ENCODE measurements around the gene RIPOR2. TPM values are rescaled to one million over a fixed set of nuclear protein-coding genes. Genes with fewer than 3 reads are reported as not detected.

The RIPOR2 gene
- total and polyA plus RNA-seq, 10 of the 15 experiments (the other 5 are each of a cell fraction or from before 2014, with no cell fraction given), result 22.2 to 48.2 (median 34.7) TPM

- FAIRE-seq (no peak), ATAC-seq (no peak), DNase-seq (ENCODE audit: low read depth, low spot score) (no peak)
- RAD21 ChIA-PET (ENCODE audit: unreplicated experiment), result interaction anchor here (1.5 kb wide), 1 partner anchor 14 kb away, joined by 7 read pairs; no protein-coding TSS in a partner anchor
- no peak overlapping the region for H3K9ac ChIP-seq (ENCODE audit: control insufficient read depth, insufficient read depth, low read length)
- CTCF ChIA-PET, result interaction anchor here (1.2 to 3.6 kb wide), 2 partner anchors 30 to 63 kb away, joined by 3 to 20 read pairs; no protein-coding TSS in a partner anchor
- POLR2A ChIA-PET, result no interaction called here
- BruUV-seq (replicated peaks), result no TSS peak
- H3K27me3 ChIP-seq (replicated peaks in 1 of 2; ENCODE audit: control insufficient read depth in 2 of 2, insufficient read depth in 2 of 2, low read length in 1 of 2), result no peaks in the 10 kb centered on the region
- peaks cover 8% of the 10 kb centered on the region for H3K4me1 ChIP-seq (ENCODE audit: control insufficient read depth, insufficient read depth, low read length)
- SMC1A ChIA-PET (ENCODE audit: uncharacterized antibody, unreplicated experiment), result interaction anchor here (2.4 to 3.0 kb wide), 5 partner anchors 11 to 30 kb away, joined by 7 to 17 read pairs (median 13); no protein-coding TSS in a partner anchor
- no peak overlapping the region for H3K4me2 ChIP-seq (ENCODE audit: control insufficient read depth, insufficient read depth)
- in situ Hi-C loops (cut with MboI) (no loop called here), intact Hi-C loops (cut with micrococcal nuclease; ENCODE audit: unreplicated experiment) (no loop called here)
- no peak overlapping the region for H3K27ac ChIP-seq (ENCODE audit: control insufficient read depth, insufficient read depth)
- no peaks in the 10 kb centered on the region for H3K79me2 ChIP-seq (ENCODE audit: control insufficient read depth, insufficient read depth, low read length)
- no peak overlapping the region for H2AFZ ChIP-seq (ENCODE audit: control insufficient read depth, low read depth, low read length)
- no peaks in the 10 kb centered on the region for H4K20me1 ChIP-seq (ENCODE audit: control insufficient read depth, insufficient read depth)
- TF ChIP-seq ZBTB4 (CRISPR knock-in tag; IDR thresholded peaks at IDR 0.05), result no peak
- TF ChIP-seq YY1 (IDR thresholded peaks at IDR 0.05; ENCODE audit: low read depth, low read length), result no peak
- no peak for TF ChIP-seq NR2C1 (IDR thresholded peaks at IDR 0.05)
- no peak for TF ChIP-seq E4F1 (IDR thresholded peaks at IDR 0.05; ENCODE audit: borderline replicate concordance, partially characterized antibody)
- TF ChIP-seq ZBED1 (IDR thresholded peaks at IDR 0.05; ENCODE audit: borderline replicate concordance), result no peak
- TF ChIP-seq CHD4 (IDR thresholded peaks at IDR 0.05), result no peak
- no peak for TF ChIP-seq SPI1 (IDR thresholded peaks at IDR 0.05; ENCODE audit: borderline replicate concordance, insufficient read depth, low read depth, low read length)
- 99% methylated on average over 6 of the region's 6 CpGs for WGBS (ENCODE audit: insufficient coverage, insufficient replicate concordance, low lambda C conversion rate, missing lambda C conversion rate)
- H3K36me3 ChIP-seq (ENCODE audit: control insufficient read depth in 2 of 2, insufficient read depth in 2 of 2, low read length in 1 of 2), result no peaks in the 10 kb centered on the region
- H3K4me3 ChIP-seq, result no peak overlapping the region
- no peaks in the 10 kb centered on the region; the same call in 2 of the 3 replicates for H3K9me3 ChIP-seq (replicated peaks; ENCODE audit: control insufficient read depth, insufficient read depth, low read length)
These were observed 28.3 kb upstream of the RIPOR2 start for GRCh38 chr6:24963887-24964570.
